Prostate gland (tissue), 2 donors: ENCODE measurements around the gene MALRD1.

Experiments used
- POLR2A ChIP-seq: fragments of 450-650 bp; IDR thresholded peaks from one replicate; pipeline ENCODE4 v1.6.1; 2016; ENCODE audit warnings: antibody characterized with exemption, mild to moderate bottlenecking
- TF ChIP-seq, protein P1 (sequence below), 4 experiments: fragments of 200-600 bp in 2 of 4; fragments of 450-650 bp in 2 of 4; sonication (generic) in 2 of 4; IDR thresholded peaks; 1 replicate in 3 of 4; 2 replicates in 1 of 4; pipeline ENCODE4 v1.5.1; 2016 to 2019; ENCODE audit warnings: antibody characterized with exemption in 4 of 4, mild to moderate bottlenecking in 2 of 4, moderate library complexity in 2 of 4

DNA sequence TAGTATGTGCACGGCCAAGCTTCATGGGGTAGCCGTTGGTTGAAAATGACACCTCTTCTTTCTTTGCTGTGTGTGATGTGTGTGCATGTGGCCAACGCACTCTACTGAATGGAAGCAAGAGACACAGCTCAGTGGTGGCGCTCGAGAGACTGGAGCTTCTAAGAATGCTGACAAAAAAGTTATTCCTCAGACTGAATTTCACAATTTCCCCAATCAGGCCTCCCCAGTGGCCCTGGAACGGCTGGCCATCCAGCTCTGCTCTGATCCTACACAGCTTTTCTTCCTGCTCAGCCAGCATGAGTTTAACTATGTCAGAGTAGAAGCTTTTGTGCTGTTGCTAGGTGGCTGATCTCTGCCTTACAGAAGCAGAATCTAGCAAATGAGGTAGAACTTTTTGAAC is 581.0 kb downstream of the MALRD1 start:
- TF ChIP-seq, protein P1, sequence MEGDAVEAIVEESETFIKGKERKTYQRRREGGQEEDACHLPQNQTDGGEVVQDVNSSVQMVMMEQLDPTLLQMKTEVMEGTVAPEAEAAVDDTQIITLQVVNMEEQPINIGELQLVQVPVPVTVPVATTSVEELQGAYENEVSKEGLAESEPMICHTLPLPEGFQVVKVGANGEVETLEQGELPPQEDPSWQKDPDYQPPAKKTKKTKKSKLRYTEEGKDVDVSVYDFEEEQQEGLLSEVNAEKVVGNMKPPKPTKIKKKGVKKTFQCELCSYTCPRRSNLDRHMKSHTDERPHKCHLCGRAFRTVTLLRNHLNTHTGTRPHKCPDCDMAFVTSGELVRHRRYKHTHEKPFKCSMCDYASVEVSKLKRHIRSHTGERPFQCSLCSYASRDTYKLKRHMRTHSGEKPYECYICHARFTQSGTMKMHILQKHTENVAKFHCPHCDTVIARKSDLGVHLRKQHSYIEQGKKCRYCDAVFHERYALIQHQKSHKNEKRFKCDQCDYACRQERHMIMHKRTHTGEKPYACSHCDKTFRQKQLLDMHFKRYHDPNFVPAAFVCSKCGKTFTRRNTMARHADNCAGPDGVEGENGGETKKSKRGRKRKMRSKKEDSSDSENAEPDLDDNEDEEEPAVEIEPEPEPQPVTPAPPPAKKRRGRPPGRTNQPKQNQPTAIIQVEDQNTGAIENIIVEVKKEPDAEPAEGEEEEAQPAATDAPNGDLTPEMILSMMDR (IDR thresholded peaks at IDR 0.05) = no peak
- no peak for TF ChIP-seq POLR2A
